MG63 (cell line): ENCODE data around the gene MYO1H. TPM values are rescaled to one million over a fixed set of nuclear protein-coding genes. Genes with fewer than 3 reads are reported as not detected.
"Not testable (repeated sequence)": the region's sequence is repeated elsewhere in the genome, so short reads cannot be mapped to it uniquely, and the experiment has no call there.

Source experiments
- DNase-seq: peaks from one replicate; pipeline ENCODE4 v3.0.0-alpha.2; 2020
- H3K27me3 ChIP-seq: fragments of 250-450 bp; sonication (Bioruptor Pico); 2 replicates; pipeline ENCODE4 v1.5.1; 2020; ENCODE audit warnings: mild to moderate bottlenecking, moderate library complexity
- H3K36me3 ChIP-seq: fragments of 250-450 bp; sonication (Bioruptor Pico); 2 replicates; pipeline ENCODE4 v1.5.1; 2020; ENCODE audit warnings: mild to moderate bottlenecking, moderate library complexity
- H3K4me3 ChIP-seq: fragments of 250-450 bp; sonication (Bioruptor Pico); 2 replicates; pipeline ENCODE4 v1.5.1; 2020; ENCODE audit warnings: mild to moderate bottlenecking, moderate library complexity
- H3K9me3 ChIP-seq: fragments of 250-450 bp; sonication (Bioruptor Pico); 2 replicates; pipeline ENCODE4 v1.5.1; 2020; ENCODE audit warnings: mild to moderate bottlenecking, moderate library complexity
- total RNA-seq: library from RNA; depleted of rRNA; stranded (reverse); fragments of >200 nt; shearing (Covaris generic); gene quantifications from 2 replicates; pipeline ENCODE4 v1.2.3, GENCODE V29; 2014; ENCODE audit warnings: low replicate concordance; rRNA removed

Gene MYO1H
- not detected in 2 replicates for total RNA-seq

GRCh38 chr12:109347589-109347988 is at the start of gene MYO1H:
TSS of gene MYO1H (plus strand) at chr12:109347900. CDS start at chr12:109347961, 61 bp downstream.
- Histone ChIP-seq H3K27me3 (peaks cover 6% of the 10 kb centered on the region), H3K4me3 (no peak within 1 kb of the TSS), H3K9me3 (no peaks in the 10 kb centered on the region), H3K36me3 (no peaks in the 10 kb centered on the region)
- no peak for DNase-seq

GRCh38 chr12:109299849-109300248 is 47.9 kb upstream of the MYO1H start:
- Histone ChIP-seq H3K4me3 (no peak overlapping the region), H3K9me3 (no peaks in the 10 kb centered on the region), H3K27me3 (peaks cover 8% of the 10 kb centered on the region; the same call in 1 of the 2 replicates), H3K36me3 (no peaks in the 10 kb centered on the region)
- no peak for DNase-seq

- H3K9me3 ChIP-seq = no peaks in the 10 kb centered on the region
- DNase-seq = no peak
- no peaks in the 10 kb centered on the region for H3K36me3 ChIP-seq
- H3K4me3 ChIP-seq = no peak overlapping the region
- H3K27me3 ChIP-seq = peaks cover 8% of the 10 kb centered on the region; the same call in 1 of the 2 replicates
These were observed 46.0 kb upstream of the MYO1H start for GRCh38 chr12:109301643-109302168.

GRCh38 chr12:109302358-109302757 is 45.3 kb upstream of the MYO1H start:
- no peak for DNase-seq
- H3K27me3 ChIP-seq = peaks cover 8% of the 10 kb centered on the region; the same call in 1 of the 2 replicates
- no peaks in the 10 kb centered on the region for H3K36me3 ChIP-seq
- H3K9me3 ChIP-seq = no peaks in the 10 kb centered on the region
- no peak overlapping the region for H3K4me3 ChIP-seq

GRCh38 chr12:109302770-109303169 is 44.9 kb upstream of the MYO1H start:
- Histone ChIP-seq H3K27me3 (peaks cover 10% of the 10 kb centered on the region), H3K9me3 (no peaks in the 10 kb centered on the region), H3K4me3 (no peak overlapping the region), H3K36me3 (no peaks in the 10 kb centered on the region)
- DNase-seq = no peak

GRCh38 chr12:109304485-109304884 is 43.2 kb upstream of the MYO1H start:
- H3K4me3 ChIP-seq = no peak overlapping the region
- peaks cover 24% of the 10 kb centered on the region for H3K27me3 ChIP-seq
- no peak for DNase-seq
- no peaks in the 10 kb centered on the region for H3K9me3 ChIP-seq
- H3K36me3 ChIP-seq = no peaks in the 10 kb centered on the region

GRCh38 chr12:109305547-109305946 is 42.2 kb upstream of the MYO1H start:
- Histone ChIP-seq H3K36me3 (no peaks in the 10 kb centered on the region), H3K4me3 (no peak overlapping the region), H3K27me3 (peaks cover 30% of the 10 kb centered on the region), H3K9me3 (no peaks in the 10 kb centered on the region)
- no peak for DNase-seq

GRCh38 chr12:109307051-109307450 is 40.6 kb upstream of the MYO1H start:
- H3K4me3 ChIP-seq = no peak overlapping the region
- peaks cover 40% of the 10 kb centered on the region for H3K27me3 ChIP-seq
- H3K9me3 ChIP-seq = no peaks in the 10 kb centered on the region
- H3K36me3 ChIP-seq = no peaks in the 10 kb centered on the region
- no peak for DNase-seq

- H3K4me3 ChIP-seq = 0 out of 2 replicates have a peak within 1 kb of the TSS, but pooled peaks have one; percentile 6
- DNase-seq = no peak
- H3K27me3 ChIP-seq = peaks cover 32% of the 10 kb centered on the region
These were observed 38.9 kb upstream of the MYO1H start, which contains the start of gene FOXN4 for GRCh38 chr12:109308534-109309380. TSS of gene FOXN4 (minus strand) at chr12:109309284. CDS start at chr12:109308321, 963 bp downstream.

GRCh38 chr12:109309381-109310246 is 38.1 kb upstream of the MYO1H start:
- peaks cover 32% of the 10 kb centered on the region for H3K27me3 ChIP-seq
- H3K4me3 ChIP-seq = 0 out of 2 replicates have a peak overlapping the region, but pooled peaks have one; percentile 6
- H3K36me3 ChIP-seq = no peaks in the 10 kb centered on the region
- peak; percentile 9 for DNase-seq
- no peaks in the 10 kb centered on the region for H3K9me3 ChIP-seq

More at GRCh38 chr12:109308534-109309380, 38.9 kb upstream of the MYO1H start, which contains the start of gene FOXN4:
- no peaks in the 10 kb centered on the region for H3K9me3 ChIP-seq
- H3K36me3 ChIP-seq = no peaks in the 10 kb centered on the region

- no peaks in the 10 kb centered on the region for H3K9me3 ChIP-seq
- H3K36me3 ChIP-seq = no peaks in the 10 kb centered on the region
- 0 out of 2 replicates have a peak overlapping the region, but pooled peaks have one; percentile 6 for H3K4me3 ChIP-seq
- no peak for DNase-seq
- peaks cover 32% of the 10 kb centered on the region for H3K27me3 ChIP-seq
These were observed 37.2 kb upstream of the MYO1H start for GRCh38 chr12:109310247-109311125.

GRCh38 chr12:109321294-109321693 is 26.4 kb upstream of the MYO1H start:
- not testable (repeated sequence) for DNase-seq, H3K4me3 ChIP-seq, H3K9me3 ChIP-seq, H3K27me3 ChIP-seq, H3K36me3 ChIP-seq

- Histone ChIP-seq H3K27me3 (peaks cover 4% of the 10 kb centered on the region; the same call in 1 of the 2 replicates), H3K36me3 (no peaks in the 10 kb centered on the region), H3K9me3 (no peaks in the 10 kb centered on the region), H3K4me3 (no peak overlapping the region)
- DNase-seq = no peak
These were observed 18.7 kb upstream of the MYO1H start for GRCh38 chr12:109329003-109329402.

- Histone ChIP-seq H3K27me3 (peaks cover 4% of the 10 kb centered on the region; the same call in 1 of the 2 replicates), H3K9me3 (no peaks in the 10 kb centered on the region), H3K36me3 (no peaks in the 10 kb centered on the region), H3K4me3 (no peak overlapping the region)
- DNase-seq = no peak
These were observed 18.0 kb upstream of the MYO1H start for GRCh38 chr12:109329686-109330085.

GRCh38 chr12:109330282-109331230 is 17.1 kb upstream of the MYO1H start:
- Histone ChIP-seq H3K4me3 (no peak overlapping the region), H3K36me3 (no peaks in the 10 kb centered on the region), H3K9me3 (no peaks in the 10 kb centered on the region), H3K27me3 (peaks cover 4% of the 10 kb centered on the region; the same call in 1 of the 2 replicates)
- no peak for DNase-seq
